ENCODE measurements around the gene MIDN.
A peak's percentile ranks its signal among the peaks of the same experiment; 100 is the strongest.
"Not testable (repeated sequence)": the region's sequence is repeated elsewhere in the genome, so short reads cannot be mapped to it uniquely, and the experiment has no call there.

The MIDN gene

DNA sequence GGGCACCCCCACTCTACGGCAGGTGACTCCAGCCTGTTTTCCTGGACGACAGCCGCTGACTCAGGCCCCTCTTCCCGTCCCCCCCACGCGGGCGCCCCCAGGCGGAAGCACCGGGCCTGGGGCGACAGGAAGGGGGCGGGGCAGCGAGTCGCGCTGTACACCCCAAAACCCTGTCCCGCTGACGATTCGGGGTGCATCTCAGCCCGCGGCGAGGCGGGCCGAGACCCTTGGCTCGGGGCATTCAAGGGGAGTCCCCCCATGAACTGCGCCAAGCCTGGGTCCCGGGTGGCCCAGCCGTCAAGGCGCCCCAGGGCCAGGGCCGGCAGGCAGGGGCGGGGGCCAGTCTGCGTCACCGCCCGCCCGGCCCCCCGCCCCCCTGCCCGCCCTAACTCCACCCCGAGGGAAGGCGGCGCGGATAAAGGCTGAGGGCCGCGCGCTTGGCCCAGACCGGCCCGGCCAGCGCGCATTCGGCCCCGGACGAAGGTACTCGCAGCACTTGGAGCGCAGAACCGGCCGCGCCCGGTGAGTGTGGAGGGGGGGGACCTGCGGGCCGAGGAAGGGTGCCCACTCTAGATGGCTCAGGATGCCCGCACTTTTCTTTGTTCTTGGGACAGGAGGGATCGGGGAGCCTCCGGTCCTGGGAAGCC lies at the start of gene MIDN:
MIDN (plus strand) TSS at position 445 of the 647 bp plus-strand sequence. CDS start 1,714 bp downstream, outside the sequence.
- DNase-seq (ENCODE audit: low read depth), result no peak

DNA sequence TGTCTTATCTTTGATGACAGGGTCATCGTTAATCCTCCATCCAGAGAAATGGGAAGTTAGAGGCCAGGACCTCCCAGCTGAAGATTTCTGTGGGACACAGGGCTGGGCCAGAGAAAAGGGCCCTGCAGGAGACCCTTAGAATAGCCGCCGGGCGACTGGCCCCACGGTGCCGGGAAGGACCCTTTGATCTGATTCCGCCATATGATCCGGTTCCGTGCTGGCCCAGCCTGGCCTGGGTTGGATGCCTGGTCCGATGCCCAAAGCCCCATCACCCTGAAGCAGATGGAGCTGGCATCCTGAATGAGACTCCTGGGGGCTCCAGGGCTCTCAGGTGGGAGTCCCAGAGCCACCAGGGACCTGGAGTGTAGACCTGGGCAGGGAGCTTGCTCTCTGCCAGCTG lies 48.9 kb upstream of the MIDN start:
- DNase-seq (ENCODE audit: low read depth), result no peak

GRCh38 chr19:1200614-1201013 lies 47.8 kb upstream of the MIDN start:
- not testable (repeated sequence) for DNase-seq (ENCODE audit: low read depth)

GRCh38 chr19:1205114-1206099 lies 43.0 kb upstream of the MIDN start, which contains the start of gene STK11:
STK11 (plus strand) TSS chr19:1205778; CDS start chr19:1206914, 1,136 bp downstream.
- peak; percentile 99 for DNase-seq (ENCODE audit: low read depth)

DNA sequence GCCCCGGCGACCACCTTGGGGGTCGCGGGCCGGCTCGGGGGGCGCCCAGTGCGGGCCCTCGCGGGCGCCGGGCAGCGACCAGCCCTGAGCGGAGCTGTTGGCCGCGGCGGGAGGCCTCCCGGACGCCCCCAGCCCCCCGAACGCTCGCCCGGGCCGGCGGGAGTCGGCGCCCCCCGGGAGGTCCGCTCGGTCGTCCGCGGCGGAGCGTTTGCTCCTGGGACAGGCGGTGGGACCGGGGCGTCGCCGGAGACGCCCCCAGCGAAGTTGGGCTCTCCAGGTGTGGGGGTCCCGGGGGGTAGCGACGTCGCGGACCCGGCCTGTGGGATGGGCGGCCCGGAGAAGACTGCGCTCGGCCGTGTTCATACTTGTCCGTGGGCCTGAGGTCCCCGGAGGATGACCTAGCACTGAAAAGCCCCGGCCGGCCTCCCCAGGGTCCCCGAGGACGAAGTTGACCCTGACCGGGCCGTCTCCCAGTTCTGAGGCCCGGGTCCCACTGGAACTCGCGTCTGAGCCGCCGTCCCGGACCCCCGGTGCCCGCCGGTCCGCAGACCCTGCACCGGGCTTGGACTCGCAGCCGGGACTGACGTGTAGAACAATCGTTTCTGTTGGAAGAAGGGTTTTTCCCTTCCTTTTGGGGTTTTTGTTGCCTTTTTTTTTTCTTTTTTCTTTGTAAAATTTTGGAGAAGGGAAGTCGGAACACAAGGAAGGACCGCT lies 42.1 kb upstream of the MIDN start:
- no peak for DNase-seq (ENCODE audit: low read depth)

GRCh38 chr19:1206864-1207450 lies 41.4 kb upstream of the MIDN start:
- DNase-seq (ENCODE audit: low read depth), result no peak

DNA sequence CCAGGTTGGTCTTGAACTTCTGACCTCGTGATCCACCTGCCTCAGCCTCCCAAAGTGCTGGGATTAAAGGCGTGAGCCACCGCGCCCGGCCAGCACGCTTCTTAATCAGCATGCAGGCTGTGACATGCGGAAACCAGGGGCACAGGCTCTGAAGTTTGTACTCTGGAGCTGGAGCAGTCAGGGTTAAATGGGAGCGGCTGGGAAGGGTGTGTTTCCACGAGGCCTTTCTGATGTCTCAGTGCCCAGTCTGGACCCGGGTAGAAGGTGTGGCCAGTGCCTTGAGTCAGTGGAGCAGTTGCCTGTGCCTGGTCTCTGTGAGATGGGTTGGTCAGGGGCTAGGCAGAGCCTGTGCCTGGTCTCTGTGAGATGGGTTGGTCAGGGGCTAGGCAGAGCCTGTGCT lies 39.6 kb upstream of the MIDN start:
- DNase-seq (ENCODE audit: low read depth), result not testable (repeated sequence)

GRCh38 chr19:1210227-1210538 lies 38.2 kb upstream of the MIDN start:
- no peak for DNase-seq (ENCODE audit: low read depth)

GRCh38 chr19:1211494-1212234 lies 36.7 kb upstream of the MIDN start:
- DNase-seq (ENCODE audit: low read depth), result no peak

GRCh38 chr19:1213391-1214286 lies 34.7 kb upstream of the MIDN start:
- peak; percentile 31 for DNase-seq (ENCODE audit: low read depth)

- DNase-seq (ENCODE audit: low read depth), result no peak
Observed at GRCh38 chr19:1214299-1214861, 34.0 kb upstream of the MIDN start.

DNA sequence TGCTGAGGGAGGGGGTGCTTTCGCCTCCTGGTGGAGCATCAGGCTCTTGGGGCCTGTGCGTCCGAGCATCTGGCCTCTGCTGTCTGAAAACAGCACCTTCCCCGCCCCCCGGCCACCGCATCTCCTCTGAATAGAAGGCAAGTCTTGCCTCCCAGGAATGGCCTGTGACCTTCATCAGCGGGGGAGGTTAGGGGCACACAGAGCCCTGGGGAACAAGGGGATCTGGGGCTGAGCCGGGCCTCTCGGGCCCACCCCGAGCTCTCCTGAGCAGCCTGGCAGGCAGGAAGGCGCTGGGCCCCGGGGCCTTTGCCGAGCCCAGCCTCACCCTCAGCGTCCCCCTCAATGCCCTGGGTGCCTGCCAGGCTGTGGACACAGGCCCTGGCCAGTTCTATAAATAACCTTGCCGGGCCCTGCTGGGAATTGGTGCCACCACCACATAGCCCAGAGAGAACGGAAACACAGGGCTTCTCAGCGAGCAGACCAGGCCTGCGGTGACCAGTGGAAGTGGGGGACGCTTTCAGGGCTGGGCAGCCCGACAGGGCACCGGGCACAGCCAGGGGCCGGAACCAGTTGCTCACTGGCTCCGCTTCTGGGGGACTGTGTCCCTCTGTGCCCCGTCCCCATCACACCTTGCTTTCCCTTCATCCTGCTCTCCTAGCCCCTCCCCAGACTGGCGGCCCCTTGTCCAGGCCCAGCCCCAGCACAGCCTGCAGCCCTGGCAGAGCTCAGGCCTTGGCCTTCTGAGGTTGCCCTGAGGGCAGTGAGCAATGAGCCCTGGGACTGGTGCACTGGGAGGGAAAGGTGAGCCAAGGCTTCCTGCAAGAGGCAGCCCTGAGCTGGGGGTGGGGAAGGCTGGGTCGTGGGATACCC lies 33.3 kb upstream of the MIDN start:
- DNase-seq (ENCODE audit: low read depth), result no peak

GRCh38 chr19:1216756-1217155 lies 31.6 kb upstream of the MIDN start:
- no peak for DNase-seq (ENCODE audit: low read depth)

DNA sequence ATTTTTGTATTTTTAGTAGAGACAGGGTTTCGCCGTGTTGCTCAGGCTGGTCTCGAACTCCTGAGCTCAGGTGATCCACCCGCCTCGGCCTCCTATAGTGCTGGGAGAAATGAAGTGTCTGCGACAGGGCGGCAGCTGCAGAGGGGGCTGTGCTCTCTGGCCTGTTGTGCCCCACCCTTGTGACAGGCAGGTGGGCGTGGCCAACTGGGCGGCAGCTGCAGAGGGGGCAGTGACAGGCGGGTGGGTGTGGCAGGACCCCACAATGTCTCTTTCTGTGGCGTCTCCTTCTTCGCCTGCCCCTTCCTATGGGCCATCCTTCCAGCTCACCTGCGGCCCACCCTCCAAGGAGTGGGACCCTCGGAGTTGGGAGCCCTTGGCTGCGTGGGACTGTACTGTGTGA lies 31.0 kb upstream of the MIDN start:
- DNase-seq (ENCODE audit: low read depth), result no peak

DNA sequence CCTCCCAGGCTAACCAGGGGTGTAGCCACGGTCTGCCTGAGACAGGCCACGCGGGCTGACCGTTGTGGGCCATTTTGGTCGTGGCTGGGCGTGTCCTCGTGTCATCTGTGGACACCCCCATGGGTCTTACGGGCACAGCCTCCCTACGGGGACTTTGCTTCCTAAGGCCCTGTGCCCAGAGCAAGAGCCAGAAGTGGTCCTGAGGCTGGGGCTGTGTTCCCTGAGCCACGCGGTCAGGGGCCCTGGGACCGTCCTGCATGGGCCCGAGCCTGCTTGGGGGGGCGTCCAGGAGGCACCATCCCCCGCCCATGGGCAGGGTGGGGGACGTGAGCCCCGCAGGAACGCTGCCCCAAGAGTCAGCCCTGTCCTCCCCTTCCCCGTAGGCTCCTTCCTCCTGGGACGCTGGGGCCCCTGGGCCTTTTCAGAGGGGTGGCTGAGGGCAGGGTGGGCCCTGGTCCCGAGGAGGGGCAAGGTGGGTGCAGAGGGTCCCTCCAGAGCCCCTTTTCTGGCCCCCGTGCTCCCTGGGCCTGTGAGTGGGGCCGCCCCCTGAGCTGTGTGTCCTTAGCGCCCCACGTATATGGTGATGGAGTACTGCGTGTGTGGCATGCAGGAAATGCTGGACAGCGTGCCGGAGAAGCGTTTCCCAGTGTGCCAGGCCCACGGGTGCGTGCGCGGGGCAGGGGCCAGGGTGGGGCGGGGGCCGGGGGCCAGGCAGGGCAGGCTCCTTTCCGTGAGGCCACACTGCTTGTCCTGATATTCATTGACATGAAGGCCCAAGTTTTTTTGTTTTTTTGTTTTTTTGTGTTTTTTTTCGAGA lies 29.4 kb upstream of the MIDN start:
- no peak for DNase-seq (ENCODE audit: low read depth)

DNA sequence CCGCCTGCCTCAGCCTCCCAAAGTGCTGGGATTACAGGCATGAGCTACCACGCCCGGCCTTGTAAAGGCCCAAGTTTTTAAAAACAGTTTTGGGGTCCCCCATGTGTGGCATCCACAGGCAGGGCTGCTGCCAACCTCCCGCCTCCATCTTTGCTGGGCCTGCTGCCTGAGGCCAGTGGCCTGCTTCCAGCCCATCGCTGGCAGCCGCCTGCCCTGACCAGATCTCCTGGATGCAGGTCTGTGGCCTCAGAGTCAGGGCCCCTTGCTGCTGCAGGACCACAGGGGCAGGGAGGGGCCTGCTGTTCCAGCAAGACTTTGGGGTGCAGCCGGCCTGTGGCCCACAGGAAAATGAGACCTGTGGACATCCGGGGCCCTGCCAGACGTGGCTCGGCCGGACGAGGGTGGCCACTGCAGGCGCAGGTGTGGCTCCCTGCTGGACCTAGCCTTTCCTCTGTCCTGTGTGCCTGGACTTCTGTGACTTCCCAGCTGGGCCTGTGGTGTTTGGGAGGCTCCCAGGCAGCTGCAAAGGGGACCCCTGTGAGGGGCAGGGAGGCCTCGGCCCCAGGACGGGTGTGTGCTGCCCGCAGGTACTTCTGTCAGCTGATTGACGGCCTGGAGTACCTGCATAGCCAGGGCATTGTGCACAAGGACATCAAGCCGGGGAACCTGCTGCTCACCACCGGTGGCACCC lies 28.5 kb upstream of the MIDN start:
- DNase-seq (ENCODE audit: low read depth), result no peak

GRCh38 chr19:1220477-1220930 lies 27.9 kb upstream of the MIDN start:
- DNase-seq (ENCODE audit: low read depth), result no peak

Measured in stimulated activated CD4-positive, alpha-beta T cell treated with anti-CD3 and anti-CD28 coated beads, Interleukin-2, amount 100 ng/mL, for 4 hours (primary cell).